HepG2 (cell line): ENCODE measurements around the gene SUPV3L1. TPM values are rescaled to one million over a fixed set of nuclear protein-coding genes. Genes with fewer than 3 reads are reported as not detected.

Source experiments
- ATRX ChIP-seq: sonication (generic); formaldehyde crosslinking; IDR thresholded peaks from 2 replicates; pipeline ENCODE4 v1.4.0; 2020; ENCODE audit warnings: missing genetic modification reagents, borderline replicate concordance
- DBP ChIP-seq: sonication (generic); formaldehyde crosslinking; IDR thresholded peaks from 2 replicates; pipeline ENCODE4 v1.4.0; 2020; ENCODE audit warnings: missing genetic modification reagents; ENCODE audit errors: not compliant biosample characterization
- GPBP1L1 ChIP-seq: sonication (generic); formaldehyde crosslinking; IDR thresholded peaks from 2 replicates; pipeline ENCODE4 v1.5.0; 2020; ENCODE audit warnings: mild to moderate bottlenecking, missing genetic modification reagents
- MEIS2 ChIP-seq: sonication (generic); formaldehyde crosslinking; IDR thresholded peaks from 2 replicates; pipeline ENCODE4 v1.9.0; 2021; ENCODE audit warnings: mild to moderate bottlenecking, missing genetic modification reagents
- MLXIP ChIP-seq: sonication (generic); formaldehyde crosslinking; IDR thresholded peaks from 2 replicates; pipeline ENCODE4 v1.9.0; 2021; ENCODE audit warnings: missing genetic modification reagents, borderline replicate concordance
- PHB2 ChIP-seq: fragments of 450-650 bp; IDR thresholded peaks from 2 replicates; pipeline ENCODE4 v1.6.1; 2018; ENCODE audit not compliant: partially characterized antibody
- ZBTB25 ChIP-seq: IDR thresholded peaks from 2 replicates; pipeline ENCODE4 v1.6.1; 2018; ENCODE audit warnings: missing genetic modification reagents
- ZFP37 ChIP-seq: sonication (generic); formaldehyde crosslinking; IDR thresholded peaks from 2 replicates; pipeline ENCODE4 v1.4.0; 2020; ENCODE audit warnings: missing genetic modification reagents, borderline replicate concordance
- ZFY ChIP-seq: sonication (generic); formaldehyde crosslinking; IDR thresholded peaks from 2 replicates; pipeline ENCODE4 v1.4.0; 2020; ENCODE audit warnings: missing genetic modification reagents
- ZNF138 ChIP-seq: sonication (generic); formaldehyde crosslinking; IDR thresholded peaks from 2 replicates; pipeline ENCODE4 v1.5.0; 2020; ENCODE audit warnings: mild to moderate bottlenecking, low read depth, missing genetic modification reagents
- ZNF143 ChIP-seq: sonication (generic); formaldehyde crosslinking; IDR thresholded peaks from 2 replicates; pipeline ENCODE4 v1.4.0; 2020; ENCODE audit warnings: missing genetic modification reagents
- ZNF33A ChIP-seq: sonication (generic); formaldehyde crosslinking; IDR thresholded peaks from 2 replicates; pipeline ENCODE4 v1.5.1; 2020; ENCODE audit warnings: missing genetic modification reagents, mild to moderate bottlenecking, moderate library complexity, borderline replicate concordance
- ZNF543 ChIP-seq: sonication (generic); formaldehyde crosslinking; IDR thresholded peaks from 2 replicates; pipeline ENCODE4 v1.4.0; 2020; ENCODE audit warnings: mild to moderate bottlenecking, missing genetic modification reagents
- ZNF75D ChIP-seq: sonication (generic); formaldehyde crosslinking; IDR thresholded peaks from 2 replicates; pipeline ENCODE4 v1.8.1; 2023; ENCODE audit warnings: missing genetic modification reagents, mild to moderate bottlenecking, borderline replicate concordance
- polyA plus RNA-seq, 8 experiments: library from polyadenylated mRNA; depleted of rRNA in 3 of 8; stranded (reverse) in 7 of 8; unstranded in 1 of 8; fragments of >200 nt; fragmentation: Illumina TruSeq in 4 of 8; extraction: Trizol in 4 of 8; gene quantifications; 2 replicates each; pipeline versions ENCODE4 v1.2.1 to v1.2.3, GENCODE V29; 2011 to 2016; ENCODE audit warnings: low read depth in 4 of 8, missing spikeins in 1 of 8, mixed read lengths in 1 of 8; ENCODE audit not compliant: insufficient read depth in 1 of 8
- total RNA-seq, 5 experiments: library from RNA; depleted of rRNA; stranded (reverse); fragments of >200 nt; fragmentation: Illumina TruSeq; extraction: Trizol; gene quantifications; 2 replicates each; pipeline ENCODE4 v1.2.3, GENCODE V29; 2016; ENCODE audit warnings: low read depth in 1 of 5
- TF ChIP-seq, protein P1 (sequence below): sonication (generic); formaldehyde crosslinking; IDR thresholded peaks from 2 replicates; pipeline ENCODE4 v1.4.0; 2020; ENCODE audit warnings: mild to moderate bottlenecking, missing genetic modification reagents
- TF ChIP-seq, protein P2 (sequence below): sonication (generic); formaldehyde crosslinking; IDR thresholded peaks from 2 replicates; pipeline ENCODE4 v1.4.0; 2020; ENCODE audit warnings: missing genetic modification reagents, mild to moderate bottlenecking, borderline replicate concordance

Gene SUPV3L1
- total and polyA plus RNA-seq, 2 of the 13 experiments (the other 11 are each of a cell fraction or from before 2014, with no cell fraction given), result 28.8 to 45.7 TPM

DNA sequence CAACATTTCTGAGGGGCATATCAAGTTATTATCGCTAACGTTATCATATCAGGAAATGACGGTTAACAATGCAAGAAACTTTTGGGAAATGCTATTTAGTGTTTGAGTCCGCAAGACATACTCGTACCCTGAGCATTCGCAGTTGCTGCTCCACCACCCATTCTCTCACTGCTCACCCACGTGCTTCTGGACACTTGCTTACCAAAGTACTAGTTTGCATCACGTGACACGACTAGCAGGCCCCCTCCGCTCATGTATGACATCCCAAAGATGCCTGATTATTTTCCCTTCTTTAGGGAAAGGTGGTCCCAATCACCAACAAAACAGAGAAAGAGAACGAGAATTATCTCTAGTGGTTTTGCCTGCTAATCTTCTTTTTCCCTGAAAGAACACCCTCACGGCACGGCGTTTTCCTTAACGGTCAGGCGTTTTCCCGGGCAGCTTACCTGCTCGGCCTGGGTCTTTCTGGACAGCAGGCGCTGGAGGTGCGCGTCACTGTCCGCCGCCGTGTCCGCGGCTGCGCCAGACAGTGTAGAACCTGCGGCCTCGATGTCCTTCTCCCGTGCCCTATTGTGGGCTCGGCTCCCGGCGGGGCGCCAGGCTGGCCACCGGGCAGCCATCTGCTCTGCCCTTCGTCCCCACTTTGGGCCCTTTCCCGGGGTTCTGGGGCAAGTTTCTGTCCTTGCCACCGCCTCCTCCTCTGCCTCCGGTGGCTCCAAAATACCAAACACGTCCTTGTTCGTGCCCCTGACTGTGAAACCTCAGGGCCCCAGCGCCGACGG is at the start of gene SUPV3L1 (continued):
- TF ChIP-seq ZFY (CRISPR knock-in tag), result peak; percentile 92
- TF ChIP-seq MEIS2 (CRISPR knock-in tag), result no peak
- TF ChIP-seq DBP, result no peak
- TF ChIP-seq MLXIP (CRISPR knock-in tag), result no peak
- TF ChIP-seq, protein P1, sequence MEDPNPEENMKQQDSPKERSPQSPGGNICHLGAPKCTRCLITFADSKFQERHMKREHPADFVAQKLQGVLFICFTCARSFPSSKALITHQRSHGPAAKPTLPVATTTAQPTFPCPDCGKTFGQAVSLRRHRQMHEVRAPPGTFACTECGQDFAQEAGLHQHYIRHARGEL (CRISPR knock-in tag), result no peak
- TF ChIP-seq ZNF75D (CRISPR knock-in tag), result no peak
- TF ChIP-seq ZNF138 (CRISPR knock-in tag), result no peak; the same call in 1 of the 2 replicates
- TF ChIP-seq ZFP37 (CRISPR knock-in tag), result no peak
- TF ChIP-seq ZNF143, result 0 out of 2 replicates have a peak, but pooled peaks have one; percentile 1
- no peak; the same call in 1 of the 2 replicates for TF ChIP-seq ZNF543 (CRISPR knock-in tag)
- no peak for TF ChIP-seq PHB2
- peak; percentile 61 for TF ChIP-seq ZBTB25 (CRISPR knock-in tag)
- TF ChIP-seq ZNF33A, result no peak
- TF ChIP-seq, protein P2, sequence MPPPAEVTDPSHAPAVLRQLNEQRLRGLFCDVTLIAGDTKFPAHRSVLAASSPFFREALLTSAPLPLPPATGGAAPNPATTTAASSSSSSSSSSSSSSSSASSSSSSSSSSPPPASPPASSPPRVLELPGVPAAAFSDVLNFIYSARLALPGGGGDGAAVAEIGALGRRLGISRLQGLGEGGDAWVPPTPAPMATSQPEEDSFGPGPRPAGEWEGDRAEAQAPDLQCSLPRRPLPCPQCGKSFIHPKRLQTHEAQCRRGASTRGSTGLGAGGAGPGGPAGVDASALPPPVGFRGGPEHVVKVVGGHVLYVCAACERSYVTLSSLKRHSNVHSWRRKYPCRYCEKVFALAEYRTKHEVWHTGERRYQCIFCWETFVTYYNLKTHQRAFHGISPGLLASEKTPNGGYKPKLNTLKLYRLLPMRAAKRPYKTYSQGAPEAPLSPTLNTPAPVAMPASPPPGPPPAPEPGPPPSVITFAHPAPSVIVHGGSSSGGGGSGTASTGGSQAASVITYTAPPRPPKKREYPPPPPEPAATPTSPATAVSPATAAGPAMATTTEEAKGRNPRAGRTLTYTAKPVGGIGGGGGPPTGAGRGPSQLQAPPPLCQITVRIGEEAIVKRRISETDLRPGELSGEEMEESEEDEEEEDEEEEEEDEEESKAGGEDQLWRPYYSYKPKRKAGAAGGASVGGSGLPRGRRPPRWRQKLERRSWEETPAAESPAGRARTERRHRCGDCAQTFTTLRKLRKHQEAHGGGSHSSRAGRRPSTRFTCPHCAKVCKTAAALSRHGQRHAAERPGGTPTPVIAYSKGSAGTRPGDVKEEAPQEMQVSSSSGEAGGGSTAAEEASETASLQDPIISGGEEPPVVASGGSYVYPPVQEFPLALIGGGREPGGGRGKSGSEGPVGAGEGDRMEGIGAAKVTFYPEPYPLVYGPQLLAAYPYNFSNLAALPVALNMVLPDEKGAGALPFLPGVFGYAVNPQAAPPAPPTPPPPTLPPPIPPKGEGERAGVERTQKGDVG (CRISPR knock-in tag), result 0 out of 2 replicates have a peak, but pooled peaks have one; percentile 37
- peak; percentile 43; the same call in 1 of the 2 replicates for TF ChIP-seq ATRX (CRISPR knock-in tag)
- no peak for TF ChIP-seq GPBP1L1 (CRISPR knock-in tag)
